IMR-90 (cell line): Measurements from ENCODE around the gene KRCC1.

ENCODE experiments used
- BHLHE40 ChIP-seq: fragments of 150-350 bp; IDR thresholded peaks from 2 replicates; pipeline ENCODE4 v1.6.1; 2016; ENCODE audit warnings: mild to moderate bottlenecking, low read depth, low read length
- CTCF ChIP-seq: conservative IDR thresholded peaks from 2 replicates; pipeline ENCODE4 v1.5.1; 2012; ENCODE audit warnings: mild to moderate bottlenecking, low read depth, low read length, improper control_type of control experiment
- MAFK ChIP-seq: IDR thresholded peaks from 2 replicates; pipeline ENCODE4 v1.6.1; 2012; ENCODE audit warnings: low read depth, low read length, improper control_type of control experiment
- MXI1 ChIP-seq: IDR thresholded peaks from 2 replicates; pipeline ENCODE4 v1.6.1; 2012; ENCODE audit warnings: low read depth, mild to moderate bottlenecking, low read length, moderate library complexity, borderline replicate concordance
- POLR2A ChIP-seq: IDR thresholded peaks from 2 replicates; pipeline ENCODE4 v1.6.1; 2012; ENCODE audit warnings: mild to moderate bottlenecking, low read depth, low read length
- RAD21 ChIP-seq: IDR thresholded peaks from 2 replicates; pipeline ENCODE4 v1.6.1; 2012; ENCODE audit warnings: low read length, improper control_type of control experiment
- RFX5 ChIP-seq: IDR thresholded peaks from 2 replicates; pipeline ENCODE4 v1.8.0; 2012; ENCODE audit warnings: low read depth, mild to moderate bottlenecking, low read length, moderate library complexity
- USF2 ChIP-seq: fragments of 150-350 bp; IDR thresholded peaks from 2 replicates; pipeline ENCODE4 v1.6.1; 2017; ENCODE audit warnings: mild to moderate bottlenecking, antibody characterized with exemption, low read length, low read depth

- no peak for TF ChIP-seq CTCF
- no peak for TF ChIP-seq RAD21
- TF ChIP-seq BHLHE40 = no peak
- no peak for TF ChIP-seq MAFK
- no peak for TF ChIP-seq POLR2A
- TF ChIP-seq MXI1 = no peak
- TF ChIP-seq USF2 = no peak
- TF ChIP-seq RFX5 = no peak
Measured at GRCh38 chr2:88074854-88075292, 19.3 kb upstream of the KRCC1 start.
